Measurements from ENCODE around the gene SHROOM1. TPM values are rescaled to one million over a fixed set of nuclear protein-coding genes. Genes with fewer than 3 reads are reported as not detected.
A peak's percentile ranks its signal among the peaks of the same experiment; 100 is the strongest.

Gene SHROOM1, protein sequence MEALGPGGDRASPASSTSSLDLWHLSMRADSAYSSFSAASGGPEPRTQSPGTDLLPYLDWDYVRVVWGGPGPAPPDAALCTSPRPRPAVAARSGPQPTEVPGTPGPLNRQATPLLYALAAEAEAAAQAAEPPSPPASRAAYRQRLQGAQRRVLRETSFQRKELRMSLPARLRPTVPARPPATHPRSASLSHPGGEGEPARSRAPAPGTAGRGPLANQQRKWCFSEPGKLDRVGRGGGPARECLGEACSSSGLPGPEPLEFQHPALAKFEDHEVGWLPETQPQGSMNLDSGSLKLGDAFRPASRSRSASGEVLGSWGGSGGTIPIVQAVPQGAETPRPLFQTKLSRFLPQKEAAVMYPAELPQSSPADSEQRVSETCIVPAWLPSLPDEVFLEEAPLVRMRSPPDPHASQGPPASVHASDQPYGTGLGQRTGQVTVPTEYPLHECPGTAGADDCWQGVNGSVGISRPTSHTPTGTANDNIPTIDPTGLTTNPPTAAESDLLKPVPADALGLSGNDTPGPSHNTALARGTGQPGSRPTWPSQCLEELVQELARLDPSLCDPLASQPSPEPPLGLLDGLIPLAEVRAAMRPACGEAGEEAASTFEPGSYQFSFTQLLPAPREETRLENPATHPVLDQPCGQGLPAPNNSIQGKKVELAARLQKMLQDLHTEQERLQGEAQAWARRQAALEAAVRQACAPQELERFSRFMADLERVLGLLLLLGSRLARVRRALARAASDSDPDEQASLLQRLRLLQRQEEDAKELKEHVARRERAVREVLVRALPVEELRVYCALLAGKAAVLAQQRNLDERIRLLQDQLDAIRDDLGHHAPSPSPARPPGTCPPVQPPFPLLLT
- 5.7 TPM for total RNA-seq
- long read RNA-seq, partial matches to known transcripts, result 3 of 6 reads
- long read RNA-seq, other reads (novel, unspliced or antisense), result 3 of 6 reads

DNA sequence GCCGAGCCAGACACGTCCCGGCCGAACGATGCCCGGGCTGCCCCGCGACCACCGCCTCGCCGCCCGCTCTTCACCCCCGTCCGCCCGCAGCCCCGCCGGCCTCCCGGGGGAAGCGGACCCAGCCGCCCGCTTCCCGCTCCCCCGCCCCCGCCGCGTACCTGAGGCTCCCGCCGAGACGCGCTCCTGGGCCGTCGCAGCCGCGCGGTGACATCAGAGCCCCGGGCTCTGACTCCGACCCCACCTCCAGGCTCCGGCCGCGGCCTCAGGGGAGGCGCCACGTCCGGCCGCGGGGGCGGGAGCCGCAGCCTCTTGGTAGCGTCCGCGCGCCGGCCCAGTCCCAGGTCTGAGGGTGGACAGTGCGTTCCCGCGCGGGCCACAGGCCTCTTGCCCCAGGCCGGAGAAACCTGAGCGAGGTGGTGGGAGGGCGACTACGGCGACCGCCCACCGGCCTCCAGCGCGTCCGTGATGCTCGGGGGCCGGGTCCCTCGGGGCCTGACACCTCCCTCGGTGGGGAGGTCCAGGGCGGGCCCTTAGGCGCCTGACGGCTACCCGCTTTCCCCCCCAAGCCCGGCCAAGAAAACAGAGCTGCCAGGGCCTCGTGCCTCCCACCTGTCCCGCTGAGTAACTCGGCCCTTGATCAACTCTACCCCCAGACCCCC is at the start of gene SHROOM1:
Gene SHROOM1, minus strand, starts transcription at position 212 of the 659 bp plus-strand sequence. CDS start 4,507 bp downstream, outside the sequence.
- intact Hi-C loops (cut with micrococcal nuclease), result no loop called here
- DNase-seq, result peak; percentile 83
- ATAC-seq, result peak; percentile 81

DNA sequence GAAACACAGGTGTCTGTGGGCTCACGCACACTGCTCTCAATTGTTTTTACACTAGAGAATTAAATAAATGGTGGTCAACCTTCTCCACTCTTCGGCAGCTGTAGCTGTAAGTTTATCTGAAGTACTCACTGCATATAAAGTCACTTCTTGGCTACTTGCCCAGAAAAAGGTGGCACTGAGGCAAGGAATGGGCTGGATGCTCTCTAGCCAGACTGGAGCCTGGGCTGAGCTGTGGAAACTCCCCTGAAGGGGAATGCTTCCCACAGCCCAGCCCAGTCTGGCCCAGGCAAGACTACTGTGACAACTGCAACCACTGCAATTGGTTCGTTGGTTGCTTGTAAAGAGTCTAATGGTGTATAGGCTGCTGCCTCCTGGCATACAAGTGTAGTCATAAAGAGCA is 47.5 kb upstream of the SHROOM1 start:
- intact Hi-C loops (cut with micrococcal nuclease), result loop anchor here (10.0 kb wide), 1 partner anchor 77 kb away; no protein-coding TSS in a partner anchor
- peak; percentile 53 for DNase-seq
- ATAC-seq, result peak; percentile 91

DNA sequence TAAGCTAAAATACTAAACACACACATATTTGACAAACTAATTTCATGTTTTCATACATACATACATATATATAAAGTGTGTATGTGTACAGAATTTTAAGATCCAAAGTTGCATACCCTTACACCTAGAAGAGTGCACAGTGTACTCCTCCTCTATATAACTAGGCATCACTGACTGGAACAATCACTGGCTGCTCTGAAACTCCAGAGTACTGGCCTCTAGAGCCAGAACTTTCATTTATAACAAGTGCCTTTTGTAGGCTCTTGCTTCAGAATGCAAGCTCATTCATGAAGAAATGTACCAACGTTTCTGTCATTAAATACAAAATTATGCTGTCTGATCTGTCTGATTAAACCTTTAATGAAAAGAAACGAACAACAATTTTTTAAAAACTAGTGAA is 47.0 kb upstream of the SHROOM1 start:
- intact Hi-C loops (cut with micrococcal nuclease), result loop anchor here (10.0 kb wide), 1 partner anchor 77 kb away; no protein-coding TSS in a partner anchor
- DNase-seq (no peak), ATAC-seq (peak; percentile 66)

DNA sequence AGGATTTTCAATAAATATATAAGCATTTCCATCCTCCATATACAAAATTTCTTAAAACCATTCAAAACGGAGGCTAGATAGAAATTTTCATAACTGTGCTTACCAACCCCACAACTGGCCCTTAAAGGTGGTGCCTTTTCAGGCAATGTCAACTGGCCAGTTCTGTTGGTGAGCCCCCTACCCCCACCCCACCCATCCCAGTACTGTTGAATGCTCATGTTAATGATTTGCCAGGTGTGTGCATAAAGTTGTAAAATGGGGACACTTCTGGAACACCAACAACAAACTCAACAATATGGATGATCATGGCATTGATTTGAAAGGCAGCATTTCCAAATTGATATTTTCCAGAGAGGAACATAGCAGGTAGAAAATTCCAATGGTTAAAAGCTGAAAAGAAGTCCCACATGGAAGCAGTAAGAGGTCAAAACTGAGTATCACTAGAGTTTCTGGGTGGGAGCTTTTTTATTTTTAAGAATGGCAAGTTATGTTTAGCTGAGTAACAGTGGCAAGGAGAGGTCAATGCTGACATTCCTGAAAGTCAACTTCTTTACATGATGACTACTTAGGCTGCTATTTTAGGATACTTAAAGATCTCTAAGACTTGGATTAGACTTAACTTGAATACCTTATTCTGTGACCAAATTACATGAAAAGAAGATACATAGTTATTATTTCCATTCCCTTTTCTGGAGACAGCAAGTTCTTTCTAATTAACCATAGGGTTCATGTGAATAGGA is 45.7 kb upstream of the SHROOM1 start:
- intact Hi-C loops (cut with micrococcal nuclease), result loop anchor here (10.0 kb wide), 1 partner anchor 79 kb away; no protein-coding TSS in a partner anchor
- ATAC-seq (no peak), DNase-seq (no peak)

DNA sequence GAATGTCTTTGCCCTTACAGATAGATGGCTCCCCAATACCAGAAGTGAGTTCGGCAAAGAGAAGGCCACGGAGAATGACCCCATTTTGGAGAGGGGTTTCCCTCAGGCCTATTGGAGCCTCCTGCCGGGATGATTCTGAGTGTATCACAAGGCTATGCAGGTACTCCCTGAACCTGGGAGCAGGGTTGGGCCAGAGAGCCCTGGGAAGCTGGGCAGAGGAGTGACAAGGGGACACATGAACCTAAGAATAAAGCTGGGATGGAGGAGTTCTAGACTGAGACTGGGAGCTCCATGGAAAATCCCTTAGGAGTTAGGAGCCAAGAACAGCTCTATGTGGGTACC is 43.5 kb upstream of the SHROOM1 start:
- ATAC-seq, result no peak
- intact Hi-C loops (cut with micrococcal nuclease), result loop anchor here (10.0 kb wide), 1 partner anchor 81 kb away; no protein-coding TSS in a partner anchor
- no peak for DNase-seq

DNA sequence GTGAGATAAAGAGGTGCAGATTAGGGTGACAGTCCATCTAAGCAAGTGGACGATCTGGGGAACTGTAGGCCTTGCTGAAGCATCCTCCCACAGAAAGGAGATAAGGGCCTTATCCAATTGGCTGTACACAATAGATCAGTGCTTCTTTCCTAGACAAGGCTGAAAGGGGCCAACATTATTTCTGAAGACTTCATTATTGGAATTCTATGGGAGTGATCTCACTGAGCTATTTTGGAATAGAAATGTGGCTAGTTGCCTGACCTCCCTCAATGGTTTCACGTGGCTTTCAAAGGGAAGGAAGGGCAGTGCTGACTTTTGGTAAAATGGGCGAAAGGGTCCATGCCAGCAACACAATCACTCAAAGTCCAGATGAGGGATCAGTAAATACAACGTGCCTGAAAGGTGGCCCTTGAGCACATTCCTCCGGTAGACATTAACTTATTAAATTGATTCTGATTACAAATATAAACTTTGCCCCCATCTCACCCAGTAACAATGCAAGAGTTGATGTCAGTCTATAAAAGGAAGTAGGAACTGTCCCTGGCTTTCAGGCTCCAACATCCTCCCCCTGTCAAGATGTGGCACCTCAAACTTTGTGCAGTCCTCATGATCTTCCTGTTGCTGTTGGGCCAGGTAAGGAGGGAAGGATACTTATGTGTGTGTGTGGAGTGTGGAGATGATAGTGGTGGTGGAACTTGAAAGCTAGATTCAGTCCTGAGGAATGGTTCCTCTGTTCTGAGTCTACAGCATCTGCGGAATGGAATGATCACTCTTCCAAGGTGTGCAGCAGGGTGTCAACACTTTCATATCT is 42.9 kb upstream of the SHROOM1 start, which contains the start of gene LEAP2:
Gene LEAP2, plus strand, starts transcription at position 550 of the 811 bp plus-strand sequence. Its CDS starts 27 bp downstream, at position 577.
- intact Hi-C loops (cut with micrococcal nuclease), result loop anchor here (10.0 kb wide), 1 partner anchor 81 kb away; no protein-coding TSS in a partner anchor
- DNase-seq (no peak), ATAC-seq (peak; percentile 43)

DNA sequence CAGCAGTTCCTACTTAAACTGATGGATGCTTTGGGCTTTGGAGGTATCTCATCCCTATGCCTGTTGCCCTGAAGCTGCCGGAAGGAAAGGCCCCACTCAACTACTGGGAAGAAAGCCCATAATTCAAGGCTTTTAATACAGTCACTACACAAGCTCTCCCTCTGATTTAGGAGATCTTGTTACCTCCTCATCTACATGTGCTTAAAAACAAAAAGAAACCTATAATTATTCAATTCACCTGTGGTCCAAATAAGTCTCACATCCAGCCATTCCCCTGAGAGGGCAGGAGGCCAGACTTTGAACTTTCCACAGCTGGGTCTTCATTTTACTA is 42.3 kb upstream of the SHROOM1 start:
- no peak for ATAC-seq
- intact Hi-C loops (cut with micrococcal nuclease), result loop anchor here (10.0 kb wide), 1 partner anchor 82 kb away; no protein-coding TSS in a partner anchor

DNA sequence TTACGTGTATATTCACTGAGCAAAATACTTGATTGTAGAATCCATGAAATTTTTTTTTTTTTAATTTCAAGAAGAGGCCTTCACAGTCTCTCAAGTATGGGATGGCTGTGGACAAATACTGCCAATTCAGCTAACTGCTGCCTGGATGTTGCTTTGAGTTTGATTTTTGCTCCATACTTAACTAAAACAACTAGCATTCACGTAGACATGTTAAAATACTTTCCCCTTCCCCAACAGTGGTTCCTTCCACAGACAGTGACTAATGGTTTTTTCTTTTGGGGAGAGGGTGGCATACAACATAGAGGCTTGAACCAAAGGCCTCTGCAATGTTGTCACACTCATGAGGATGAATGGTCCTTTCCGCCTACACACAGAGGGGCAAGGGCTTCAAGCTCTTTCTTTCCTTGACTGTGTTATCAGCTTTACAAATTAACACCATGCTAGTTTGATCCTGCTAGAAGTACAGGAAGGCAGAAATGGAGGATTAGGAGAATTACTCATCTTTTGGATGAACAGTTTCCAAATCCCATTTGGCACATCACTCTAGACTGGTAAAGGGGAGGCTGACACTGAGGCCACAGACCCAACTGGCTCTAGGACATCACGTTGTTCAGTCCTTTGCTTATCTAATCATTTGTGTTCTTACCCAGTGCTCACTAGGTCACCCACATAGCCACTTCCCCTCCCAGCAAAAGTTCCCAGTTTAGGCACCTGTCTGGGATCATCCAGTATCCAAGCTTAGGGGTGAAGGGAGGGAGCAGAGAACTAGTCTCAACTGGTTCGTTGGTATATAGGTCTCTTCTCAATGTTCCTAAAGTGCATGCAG is 41.2 kb upstream of the SHROOM1 start:
- intact Hi-C loops (cut with micrococcal nuclease), result loop anchor here (10.0 kb wide), 1 partner anchor 83 kb away; no protein-coding TSS in a partner anchor
- no peak for DNase-seq
- ATAC-seq, result peak; percentile 27

More for the DNA sequence above, 42.3 kb upstream of the SHROOM1 start:
- no peak for DNase-seq

DNA sequence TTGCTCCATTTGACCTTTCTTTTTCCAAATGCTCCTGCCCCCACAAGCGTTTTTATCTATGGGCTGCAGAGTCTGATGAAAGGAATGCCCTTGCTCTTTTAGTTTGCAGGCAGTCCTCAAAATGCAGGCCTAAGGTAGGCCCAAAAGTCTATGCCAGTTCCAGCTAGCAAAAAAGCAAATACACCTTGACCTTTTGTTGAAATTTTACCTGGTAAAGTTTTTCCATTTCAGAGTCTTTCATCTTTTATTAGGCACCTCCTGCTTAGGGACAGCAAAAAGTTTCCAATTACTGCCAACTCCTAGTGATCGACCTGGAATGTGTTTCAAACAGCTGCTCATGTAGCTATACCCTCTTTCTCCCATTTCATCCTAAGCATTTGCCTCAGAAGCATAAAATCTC is 40.4 kb upstream of the SHROOM1 start:
- no peak for DNase-seq
- ATAC-seq, result no peak
- intact Hi-C loops (cut with micrococcal nuclease), result loop anchor here (10.0 kb wide), 1 partner anchor 84 kb away; no protein-coding TSS in a partner anchor

DNA sequence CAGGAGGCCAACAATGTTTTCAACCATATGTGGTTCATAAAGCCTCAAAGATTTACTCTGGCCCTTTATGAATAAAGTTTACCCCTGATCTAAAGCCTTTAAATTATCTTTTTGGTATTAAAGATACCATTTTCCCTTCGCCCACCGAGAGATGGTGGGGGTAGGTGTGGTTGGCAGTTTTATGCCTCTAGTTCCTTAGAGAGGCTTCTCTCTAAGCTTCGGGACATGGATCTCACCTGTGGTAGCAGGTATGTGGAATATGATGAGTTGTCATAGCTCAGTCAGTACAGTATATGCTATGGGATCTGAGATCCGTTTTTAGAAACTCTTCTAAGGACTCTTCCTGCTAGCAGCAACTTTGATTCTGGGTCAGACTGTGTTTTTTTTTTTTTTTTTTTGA is 38.3 kb upstream of the SHROOM1 start:
- intact Hi-C loops (cut with micrococcal nuclease), result no loop called here
- DNase-seq (no peak), ATAC-seq (no peak)

DNA sequence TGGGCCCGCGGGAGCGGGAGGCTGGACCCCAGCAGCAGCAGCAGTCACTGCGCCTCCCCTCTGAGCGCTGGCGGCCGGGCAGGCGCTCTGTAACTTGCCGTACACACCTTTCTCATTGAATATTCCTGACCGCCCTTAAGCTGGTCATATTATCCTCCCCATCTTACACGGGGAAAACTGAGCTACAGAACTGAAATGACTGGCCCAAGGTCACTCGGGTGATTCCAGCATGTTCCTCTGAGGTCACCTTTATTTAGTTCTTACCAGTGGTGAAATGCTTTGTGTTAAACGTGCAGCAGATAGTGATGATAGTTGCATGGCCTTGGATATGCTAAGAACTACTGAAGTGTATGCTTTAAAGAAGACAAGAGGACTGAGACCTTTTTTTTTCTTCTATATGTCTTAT is 36.6 kb upstream of the SHROOM1 start:
- intact Hi-C loops (cut with micrococcal nuclease), result no loop called here
- DNase-seq (no peak), ATAC-seq (no peak)

DNA sequence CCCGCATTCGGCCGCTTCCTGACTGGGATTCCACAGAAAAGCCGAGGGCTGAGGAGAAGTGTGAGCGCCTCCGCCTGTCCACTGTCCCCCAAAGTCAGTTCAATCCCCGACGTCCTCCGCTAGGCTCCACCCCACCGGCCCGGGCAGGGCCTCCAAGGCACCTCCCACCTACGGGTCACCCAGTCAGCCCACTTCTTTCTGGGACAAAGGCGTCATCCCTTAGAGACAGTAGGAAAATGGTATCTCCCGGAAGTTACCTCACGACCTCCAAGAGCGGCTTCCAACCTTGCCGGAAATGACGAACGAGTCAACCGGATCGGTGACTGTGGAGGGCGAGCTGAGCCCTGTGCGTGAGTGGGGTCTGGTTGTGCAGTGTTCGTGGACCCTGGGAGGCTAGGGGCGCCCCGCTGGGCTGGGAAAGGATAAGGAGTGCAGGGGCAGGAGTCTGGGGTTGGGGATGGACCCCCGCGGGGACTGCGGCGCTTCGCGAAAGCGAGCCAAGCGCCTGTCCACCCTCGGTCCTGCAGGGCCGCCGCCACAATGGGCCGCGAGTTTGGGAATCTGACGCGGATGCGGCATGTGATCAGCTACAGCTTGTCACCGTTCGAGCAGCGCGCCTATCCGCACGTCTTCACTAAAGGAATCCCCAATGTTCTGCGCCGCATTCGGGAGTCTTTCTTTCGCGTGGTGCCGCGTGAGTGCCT is 36.0 kb upstream of the SHROOM1 start, which contains the start of the genes GDF9 and UQCRQ:
Gene GDF9, minus strand, starts transcription at position 128 of the 704 bp plus-strand sequence. CDS start 1,936 bp downstream, outside the sequence.
Gene UQCRQ, plus strand, starts transcription at position 301 of the 704 bp plus-strand sequence. Its CDS starts 240 bp downstream, at position 541.
- DNase-seq (peak; percentile 95), ATAC-seq (peak; percentile 99)
- intact Hi-C loops (cut with micrococcal nuclease), result no loop called here

DNA sequence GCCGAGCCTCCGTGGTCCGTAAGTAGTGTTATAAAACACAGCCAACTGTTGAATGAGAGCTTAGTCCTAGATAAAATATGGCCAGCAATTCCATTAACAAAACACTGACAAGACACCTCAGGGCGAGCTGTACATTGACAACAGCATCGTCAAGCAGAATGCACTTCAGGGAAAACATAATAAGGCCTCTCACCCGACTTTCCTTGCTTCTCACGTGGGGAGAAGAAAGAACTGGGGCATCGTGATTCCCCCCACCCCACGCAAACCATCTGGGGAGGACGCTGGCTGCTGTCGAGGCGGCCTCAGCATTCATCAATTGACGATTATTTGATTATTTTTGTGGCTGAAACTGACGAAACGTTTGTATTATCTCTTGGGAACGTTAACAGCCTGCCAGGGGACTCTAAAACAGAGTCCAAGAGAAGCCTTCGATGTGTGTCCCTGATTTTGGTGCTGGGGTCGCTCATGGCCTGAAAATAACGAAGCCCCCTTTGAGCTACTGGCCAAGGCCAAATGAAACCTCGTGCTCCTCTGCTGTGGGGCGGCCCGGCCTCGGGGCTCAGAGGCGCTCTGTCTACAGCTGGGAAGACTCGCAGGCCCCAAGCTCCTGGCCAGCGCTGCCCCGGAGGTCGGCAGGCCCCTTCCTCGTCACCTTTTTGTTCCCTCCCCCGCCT is 35.4 kb upstream of the SHROOM1 start:
- no peak for DNase-seq
- ATAC-seq, result peak; percentile 59
- intact Hi-C loops (cut with micrococcal nuclease), result no loop called here

DNA sequence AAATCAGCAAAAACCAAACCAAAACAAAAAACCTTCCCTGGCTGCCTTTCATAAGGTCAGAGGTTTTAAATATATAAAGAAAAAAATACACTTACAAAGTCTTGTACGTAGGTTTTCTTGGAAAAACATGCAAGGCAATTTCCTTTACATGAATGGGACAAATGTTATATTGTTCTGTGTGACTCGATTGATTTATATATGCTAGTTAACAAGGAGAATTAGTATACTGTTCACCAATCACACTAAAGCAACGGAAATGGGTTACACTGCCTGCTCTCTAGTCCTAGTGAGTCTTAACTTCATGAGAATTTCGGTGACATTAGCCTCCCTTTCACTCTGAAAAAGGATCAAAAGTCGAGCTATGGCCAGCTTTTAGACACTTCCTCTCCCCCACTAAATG is 30.3 kb upstream of the SHROOM1 start:
- intact Hi-C loops (cut with micrococcal nuclease), result no loop called here
- DNase-seq (no peak), ATAC-seq (no peak)

DNA sequence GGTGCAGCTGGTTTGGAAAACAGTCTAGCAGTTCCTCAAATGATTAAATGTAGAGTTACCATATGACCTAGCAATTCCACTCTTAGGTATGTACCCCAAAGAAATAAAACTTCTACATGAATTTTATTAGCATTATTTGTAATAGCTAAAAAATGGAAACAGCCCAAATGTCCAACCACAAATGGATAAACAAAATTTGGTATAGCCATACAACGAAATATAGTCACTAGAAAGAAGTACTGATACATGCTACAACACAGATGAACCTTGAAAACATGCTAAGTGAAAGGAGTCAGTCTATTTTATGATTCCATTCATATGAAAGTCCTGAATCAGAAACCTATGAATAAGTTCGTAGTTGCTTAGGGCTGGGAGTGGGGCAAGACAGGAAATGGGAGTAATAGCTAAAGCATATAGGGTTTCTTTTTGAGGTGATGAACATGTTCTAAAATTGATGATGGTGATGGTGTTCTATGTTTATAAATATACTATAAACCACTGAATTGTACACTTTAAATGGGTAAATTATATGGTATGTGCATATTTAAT is 29.5 kb upstream of the SHROOM1 start:
- DNase-seq, result no peak

More for the DNA sequence above, 29.5 kb upstream of the SHROOM1 start:
- intact Hi-C loops (cut with micrococcal nuclease), result no loop called here
- no peak for ATAC-seq

All from left ventricle myocardium superior (tissue), 1 donor.